CD4-positive, alpha-beta T cell treated with Interleukin-2 at 100 ng/mL for 4 hours (primary cell): Measurements from ENCODE around the gene SGF29.
"Not testable (repeated sequence)": the region's sequence is repeated elsewhere in the genome, so short reads cannot be mapped to it uniquely, and the experiment has no call there.

Experiments used
- DNase-seq: peaks from one replicate; pipeline ENCODE4 v3.0.0-alpha.2; 2020; ENCODE audit warnings: low spot score

Gene SGF29

GRCh38 chr16:28553776-28554633 is at the start of gene SGF29:
Gene SGF29 (plus strand): TSS chr16:28553920. CDS start chr16:28581070, 27,150 bp downstream.
- DNase-seq, result peak; percentile 96

- DNase-seq, result no peak
These were observed 48.9 kb upstream of the SGF29 start for GRCh38 chr16:28504707-28505404.

- no peak for DNase-seq
These were observed 48.1 kb upstream of the SGF29 start for GRCh38 chr16:28505489-28506137.

- DNase-seq, result no peak
These were observed 42.7 kb upstream of the SGF29 start for GRCh38 chr16:28511031-28511430.

GRCh38 chr16:28511801-28512789 is 41.6 kb upstream of the SGF29 start:
- no peak for DNase-seq

GRCh38 chr16:28513484-28514181 is 40.1 kb upstream of the SGF29 start:
- DNase-seq, result no peak

GRCh38 chr16:28514246-28514645 is 39.5 kb upstream of the SGF29 start:
- DNase-seq, result no peak

GRCh38 chr16:28520672-28521071 is 33.0 kb upstream of the SGF29 start:
- no peak for DNase-seq

- DNase-seq, result no peak
These were observed 32.3 kb upstream of the SGF29 start for GRCh38 chr16:28521436-28521835.

- no peak for DNase-seq
These were observed 30.9 kb upstream of the SGF29 start for GRCh38 chr16:28522792-28523191.

- no peak for DNase-seq
These were observed 29.0 kb upstream of the SGF29 start for GRCh38 chr16:28524681-28525171.

- no peak for DNase-seq
These were observed 27.3 kb upstream of the SGF29 start for GRCh38 chr16:28526201-28527099.

- not testable (repeated sequence) for DNase-seq
These were observed 26.5 kb upstream of the SGF29 start for GRCh38 chr16:28527100-28527785.

GRCh38 chr16:28527985-28528384 is 25.7 kb upstream of the SGF29 start:
- DNase-seq, result no peak

GRCh38 chr16:28528463-28528867 is 25.3 kb upstream of the SGF29 start:
- DNase-seq, result no peak

- DNase-seq, result no peak
These were observed 24.6 kb upstream of the SGF29 start for GRCh38 chr16:28529124-28529523.

- DNase-seq, result no peak
These were observed 21.7 kb upstream of the SGF29 start for GRCh38 chr16:28531777-28532744.
